Stimulated activated CD4-positive, alpha-beta T cell treated with anti-CD3 and anti-CD28 coated beads, Interleukin-12 subunit alpha, Interleukin-12 subunit beta, amount 100 ng/mL, for 48 hours (primary cell): ENCODE data around the gene LMAN2L.

Experiments
- DNase-seq, 3 donors: peaks; one replicate each; pipeline ENCODE4 v3.0.0-alpha.2; 2020; ENCODE audit warnings: low read depth in 2 of 3, low spot score in 1 of 3

Gene LMAN2L

DNA sequence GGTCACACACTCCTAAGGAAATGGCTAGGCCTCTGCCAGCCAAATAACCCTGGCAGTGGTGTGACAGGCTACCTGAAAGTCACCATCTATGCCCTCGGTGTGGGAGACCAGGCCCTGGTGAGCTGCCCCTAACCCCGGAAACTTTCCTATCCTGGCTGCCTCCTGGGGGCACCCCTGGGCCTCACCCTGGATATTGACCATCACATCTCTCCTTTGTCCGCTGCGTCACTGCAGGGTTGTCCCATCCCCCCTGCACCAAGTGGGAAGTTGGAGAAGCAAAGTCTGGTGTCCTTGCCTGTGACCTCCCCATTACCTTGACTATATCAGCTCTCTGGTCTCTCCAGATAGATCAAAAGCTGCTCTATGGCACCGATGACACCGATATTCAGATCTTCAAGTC, 78.5 kb downstream of the LMAN2L start:
- DNase-seq = no peak

DNA sequence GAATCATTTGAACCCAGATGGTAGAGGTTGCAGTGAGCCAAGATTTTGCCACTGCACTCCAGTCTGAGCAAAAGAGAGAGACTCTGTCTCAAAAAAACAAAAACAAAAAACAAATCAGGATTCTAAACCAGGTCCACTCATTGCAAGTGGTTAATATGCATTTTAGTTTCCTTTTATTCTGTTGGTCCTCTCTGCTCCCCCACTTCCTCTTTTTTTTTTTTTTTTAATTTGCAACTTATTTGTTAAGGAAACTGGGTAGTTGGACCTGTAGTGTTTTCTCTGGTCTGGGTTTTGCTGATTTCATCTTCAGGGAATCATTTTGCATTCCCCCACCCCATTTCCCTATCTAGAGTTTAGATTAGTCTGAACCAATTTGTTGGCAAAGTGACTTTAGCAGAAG, 83.3 kb downstream of the LMAN2L start:
- no peak for DNase-seq
